Endodermal cell (in vitro differentiated cells): ENCODE results near the gene ARRDC5. TPM values are rescaled to one million over a fixed set of nuclear protein-coding genes. Genes with fewer than 3 reads are reported as not detected.
"Not testable (repeated sequence)": the region's sequence is repeated elsewhere in the genome, so short reads cannot be mapped to it uniquely, and the experiment has no call there.

ENCODE experiments used
- DNase-seq: peaks from one replicate; pipeline ENCODE4 v3.0.0-alpha.2; 2017
- H3K27ac ChIP-seq: 2 replicates; pipeline ENCODE4 v1.5.1; 2013; ENCODE audit warnings: mild to moderate bottlenecking, low read depth, low read length, moderate library complexity
- H3K27me3 ChIP-seq: 2 replicates; pipeline ENCODE4 v1.6.1; 2013; ENCODE audit warnings: mild to moderate bottlenecking, low read length, moderate library complexity; ENCODE audit not compliant: insufficient read depth, control insufficient read depth, poor library complexity, severe bottlenecking
- H3K36me3 ChIP-seq: 2 replicates; pipeline ENCODE4 v1.7.0; 2013; ENCODE audit warnings: mild to moderate bottlenecking, low read length, moderate library complexity; ENCODE audit not compliant: control insufficient read depth, insufficient read depth
- H3K4me1 ChIP-seq: one replicate; pipeline ENCODE4 v1.7.0; 2013; ENCODE audit warnings: low read length; ENCODE audit not compliant: control insufficient read depth, insufficient read depth
- H3K4me3 ChIP-seq: 2 replicates; pipeline ENCODE4 v1.5.1; 2013; ENCODE audit warnings: mild to moderate bottlenecking, low read length, moderate library complexity
- H3K9ac ChIP-seq: 2 replicates; pipeline ENCODE4 v1.6.1; 2013; ENCODE audit warnings: mild to moderate bottlenecking, low read length, moderate library complexity; ENCODE audit not compliant: poor library complexity, severe bottlenecking; ENCODE audit errors: extremely low read depth
- H3K9me3 ChIP-seq: 2 replicates; pipeline ENCODE4 v1.6.1; 2013; ENCODE audit warnings: mild to moderate bottlenecking, low read length, moderate library complexity; ENCODE audit not compliant: control insufficient read depth
- H3K27ac Mint-ChIP-seq: 2 replicates; pipeline ENCODE4 v1.8.0; 2020; ENCODE audit warnings: mixed read lengths
- H3K27me3 Mint-ChIP-seq: 2 replicates; pipeline ENCODE4 v1.8.0; 2021; ENCODE audit warnings: mild to moderate bottlenecking, mixed read lengths; ENCODE audit not compliant: insufficient read depth
- H3K36me3 Mint-ChIP-seq: 2 replicates; pipeline ENCODE4 v1.8.0; 2020; ENCODE audit warnings: low read depth, mixed read lengths
- H3K4me1 Mint-ChIP-seq: 2 replicates; pipeline ENCODE4 v1.8.0; 2020; ENCODE audit warnings: mixed read lengths
- H3K4me3 Mint-ChIP-seq: 2 replicates; pipeline ENCODE4 v1.8.0; 2020; ENCODE audit warnings: mild to moderate bottlenecking, moderate library complexity, mixed read lengths
- H3K9me3 Mint-ChIP-seq: 2 replicates; pipeline ENCODE4 v1.8.0; 2020; ENCODE audit warnings: mild to moderate bottlenecking, mixed read lengths
- WGBS, 2 experiments: methylation state at CpG; one replicate each; pipeline versions ENCODE4 v1.1.5 to v1.1.7; 2013; ENCODE audit warnings: missing lambda C conversion rate in 2 of 2, mixed read lengths in 1 of 2; ENCODE audit not compliant: insufficient coverage in 1 of 2, insufficient read length in 1 of 2; 5-methylcytosine and 5-hydroxymethylcytosine counted together
- total RNA-seq, 2 donors: library from RNA; stranded (reverse); fragmentation: NEBNext Ultra II Directional in 1 of 2; extraction: Animal tissue kit (Norgen Biotek cat#: 25700) in 1 of 2; gene quantifications; 2 replicates in 1 of 2; 3 replicates in 1 of 2; pipeline ENCODE4 v1.2.1, GENCODE V29; 2021
- TF ChIP-seq, protein P1 (sequence below): fragments of 200-600 bp; sonication (generic); conservative IDR thresholded peaks from 2 replicates; pipeline ENCODE4 v1.5.0; 2021; ENCODE audit warnings: antibody characterized with exemption, mild to moderate bottlenecking

ARRDC5 gene
- total RNA-seq, 2 donors from 2014 or later, result not detected

DNA sequence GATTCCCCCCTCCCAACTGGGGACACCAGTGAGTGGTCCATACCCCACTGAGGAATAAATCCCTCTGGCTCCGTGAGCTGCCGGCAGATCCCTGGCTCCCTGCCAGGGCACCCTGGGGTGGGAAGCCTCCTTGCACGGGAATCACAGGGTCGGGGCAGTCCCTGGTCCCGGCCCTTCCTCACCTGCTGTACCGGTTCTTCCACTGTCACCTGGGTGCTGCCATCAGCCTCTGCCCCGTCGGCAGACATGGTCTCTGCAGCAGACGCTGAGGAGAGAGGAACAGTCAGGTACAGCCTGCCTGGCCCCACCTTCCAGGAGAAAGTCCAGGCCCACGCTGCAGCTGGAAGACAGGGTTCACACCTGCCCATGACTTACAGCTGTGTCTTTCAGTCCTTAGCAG is 41.5 kb downstream of the ARRDC5 start:
- no peak overlapping the region for H3K4me3 ChIP-seq
- 90 to 92% methylated on average over 2 to 10 of the region's 10 CpGs for WGBS, 2 experiments
- H3K4me1 Mint-ChIP-seq, result no peaks in the 10 kb centered on the region
- DNase-seq, result no peak
- no peaks in the 10 kb centered on the region for H3K9me3 ChIP-seq
- H3K27ac ChIP-seq, result no peak overlapping the region
- no peak overlapping the region for H3K9ac ChIP-seq
- H3K36me3 ChIP-seq, result peaks cover 48% of the 10 kb centered on the region
- no peak overlapping the region for H3K27ac Mint-ChIP-seq
- no peaks in the 10 kb centered on the region for H3K9me3 Mint-ChIP-seq
- TF ChIP-seq, protein P1, sequence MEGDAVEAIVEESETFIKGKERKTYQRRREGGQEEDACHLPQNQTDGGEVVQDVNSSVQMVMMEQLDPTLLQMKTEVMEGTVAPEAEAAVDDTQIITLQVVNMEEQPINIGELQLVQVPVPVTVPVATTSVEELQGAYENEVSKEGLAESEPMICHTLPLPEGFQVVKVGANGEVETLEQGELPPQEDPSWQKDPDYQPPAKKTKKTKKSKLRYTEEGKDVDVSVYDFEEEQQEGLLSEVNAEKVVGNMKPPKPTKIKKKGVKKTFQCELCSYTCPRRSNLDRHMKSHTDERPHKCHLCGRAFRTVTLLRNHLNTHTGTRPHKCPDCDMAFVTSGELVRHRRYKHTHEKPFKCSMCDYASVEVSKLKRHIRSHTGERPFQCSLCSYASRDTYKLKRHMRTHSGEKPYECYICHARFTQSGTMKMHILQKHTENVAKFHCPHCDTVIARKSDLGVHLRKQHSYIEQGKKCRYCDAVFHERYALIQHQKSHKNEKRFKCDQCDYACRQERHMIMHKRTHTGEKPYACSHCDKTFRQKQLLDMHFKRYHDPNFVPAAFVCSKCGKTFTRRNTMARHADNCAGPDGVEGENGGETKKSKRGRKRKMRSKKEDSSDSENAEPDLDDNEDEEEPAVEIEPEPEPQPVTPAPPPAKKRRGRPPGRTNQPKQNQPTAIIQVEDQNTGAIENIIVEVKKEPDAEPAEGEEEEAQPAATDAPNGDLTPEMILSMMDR, result no peak
- peaks cover 42% of the 10 kb centered on the region for H3K36me3 Mint-ChIP-seq
- no peaks in the 10 kb centered on the region for H3K27me3 ChIP-seq
- no peaks in the 10 kb centered on the region for H3K27me3 Mint-ChIP-seq
- no peak overlapping the region for H3K4me3 Mint-ChIP-seq
- H3K4me1 ChIP-seq, result no peaks in the 10 kb centered on the region

GRCh38 chr19:4859697-4860096 is 43.0 kb downstream of the ARRDC5 start:
- no peak overlapping the region for H3K27ac Mint-ChIP-seq
- TF ChIP-seq, protein P1, result no peak
- H3K9me3 ChIP-seq, result no peaks in the 10 kb centered on the region
- no peak overlapping the region for H3K9ac ChIP-seq
- 93 to 96% methylated on average over 7 to 11 of the region's 11 CpGs for WGBS, 2 experiments
- no peak overlapping the region for H3K27ac ChIP-seq
- H3K27me3 ChIP-seq, result no peaks in the 10 kb centered on the region
- peaks cover 54% of the 10 kb centered on the region for H3K36me3 Mint-ChIP-seq
- no peak overlapping the region for H3K4me3 Mint-ChIP-seq
- DNase-seq, result no peak
- H3K4me1 ChIP-seq, result no peaks in the 10 kb centered on the region
- peaks cover 59% of the 10 kb centered on the region for H3K36me3 ChIP-seq
- no peaks in the 10 kb centered on the region for H3K9me3 Mint-ChIP-seq
- no peak overlapping the region for H3K4me3 ChIP-seq
- H3K27me3 Mint-ChIP-seq, result no peaks in the 10 kb centered on the region
- peaks cover 4% of the 10 kb centered on the region for H3K4me1 Mint-ChIP-seq

DNA sequence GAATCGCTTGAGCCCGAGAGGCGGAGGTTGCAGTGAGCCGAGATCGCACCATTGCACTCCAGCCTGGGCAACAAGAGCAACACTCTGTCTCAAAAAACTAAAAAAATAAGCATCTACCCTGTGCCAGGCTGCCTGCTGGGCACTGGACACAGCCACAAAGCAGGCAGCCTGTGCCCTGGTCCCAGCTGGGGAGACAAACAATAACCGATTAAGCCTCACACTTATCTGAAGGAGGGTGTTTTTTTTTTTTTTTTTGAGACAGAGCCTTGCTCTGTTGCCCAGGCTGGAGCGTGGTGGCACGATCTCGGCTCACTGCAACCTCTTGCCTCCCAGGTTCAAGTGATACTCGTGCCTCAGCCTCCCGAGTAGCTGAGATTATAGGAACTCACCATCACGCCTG is 46.2 kb downstream of the ARRDC5 start:
- not testable (repeated sequence) for H3K4me1 Mint-ChIP-seq, H3K4me3 ChIP-seq, H3K27ac ChIP-seq, H3K9ac ChIP-seq, H3K27me3 Mint-ChIP-seq, H3K4me1 ChIP-seq, H3K4me3 Mint-ChIP-seq, H3K9me3 ChIP-seq, H3K9me3 Mint-ChIP-seq, H3K27ac Mint-ChIP-seq, H3K27me3 ChIP-seq, DNase-seq
- WGBS, 2 experiments, result 95% methylated on average over 11 to 12 of the region's 12 CpGs
- peaks cover 62% of the 10 kb centered on the region for H3K36me3 ChIP-seq
- peaks cover 58% of the 10 kb centered on the region for H3K36me3 Mint-ChIP-seq

GRCh38 chr19:4853506-4853905 is 49.2 kb downstream of the ARRDC5 start:
- not testable (repeated sequence) for H3K4me1 Mint-ChIP-seq, H3K4me3 Mint-ChIP-seq, DNase-seq, H3K4me3 ChIP-seq, H3K27me3 ChIP-seq, H3K27ac Mint-ChIP-seq, H3K4me1 ChIP-seq, H3K9ac ChIP-seq, H3K9me3 ChIP-seq, H3K27ac ChIP-seq, H3K9me3 Mint-ChIP-seq, H3K27me3 Mint-ChIP-seq
- peaks cover 48% of the 10 kb centered on the region for H3K36me3 Mint-ChIP-seq
- peaks cover 55% of the 10 kb centered on the region for H3K36me3 ChIP-seq
- 85 to 88% methylated on average over 8 of the region's 8 CpGs for WGBS, 2 experiments
